DMS153 treated with DMSO at 0.1 percent for 48 hours (cell line): ENCODE measurements around the gene NDFIP2.

Source experiments
- DNase-seq: peaks from one replicate; lab custom pipeline; 2025; ENCODE audit not compliant: unreplicated experiment; lab: John Stamatoyannopoulos, UW

Gene NDFIP2

GRCh38 chr13:79492918-79493594 lies 12.1 kb downstream of the NDFIP2 start:
- DNase-seq: no peak

GRCh38 chr13:79496188-79496587 lies 15.2 kb downstream of the NDFIP2 start:
- no peak for DNase-seq

- no peak for DNase-seq
Observed at GRCh38 chr13:79497064-79497463, 16.1 kb downstream of the NDFIP2 start.

- DNase-seq: no peak
Observed at GRCh38 chr13:79497852-79498251, 16.9 kb downstream of the NDFIP2 start.

DNA sequence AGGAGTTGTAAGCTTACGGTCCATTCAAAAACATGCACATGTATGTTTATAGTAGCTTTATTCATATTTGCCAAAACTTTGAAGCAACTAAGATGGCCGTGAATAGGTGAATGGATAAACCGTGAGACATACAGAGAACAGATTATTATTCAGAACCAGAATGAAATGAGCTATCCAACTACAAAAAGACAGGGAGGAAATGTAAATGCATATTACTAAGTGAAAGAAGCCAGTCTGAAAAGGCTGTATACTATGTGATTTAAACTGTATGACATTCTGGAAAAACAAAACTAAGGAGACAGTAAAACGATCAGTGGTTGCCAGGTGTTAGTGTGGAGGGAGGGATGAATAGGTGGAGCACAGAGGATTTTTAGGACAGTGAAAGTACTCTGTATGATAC lies 19.9 kb downstream of the NDFIP2 start:
- DNase-seq: no peak

GRCh38 chr13:79501538-79502232 lies 20.7 kb downstream of the NDFIP2 start:
- no peak for DNase-seq

GRCh38 chr13:79502859-79503468 lies 22.0 kb downstream of the NDFIP2 start:
- no peak for DNase-seq

DNA sequence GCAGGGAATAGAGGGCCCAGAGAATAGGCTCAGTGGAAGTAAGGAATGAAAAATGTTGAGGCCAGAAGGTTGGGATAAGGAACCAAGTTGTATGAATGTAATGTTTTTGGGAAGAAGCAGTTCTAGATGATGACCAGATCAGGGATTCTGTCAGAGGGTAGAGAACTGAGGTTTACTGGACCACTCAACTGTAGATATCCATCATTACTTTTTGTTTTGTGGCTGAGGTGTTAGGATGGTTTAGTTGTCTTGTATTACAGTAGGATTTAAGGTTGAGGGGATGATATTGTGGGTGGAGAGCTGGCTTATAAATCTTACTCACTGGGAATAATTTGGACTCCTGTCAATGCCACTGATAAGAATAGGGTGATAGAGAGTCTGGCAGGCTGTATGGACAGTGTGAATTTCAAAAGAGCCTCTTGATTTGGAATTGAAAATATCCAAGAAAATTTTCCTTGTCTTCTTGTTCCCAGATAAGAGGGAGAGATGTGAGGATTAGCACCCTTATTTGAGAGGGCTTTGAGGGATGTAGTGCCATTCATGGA lies 22.6 kb downstream of the NDFIP2 start:
- DNase-seq: no peak

- DNase-seq: no peak
Observed at GRCh38 chr13:79508224-79508961, 27.4 kb downstream of the NDFIP2 start.

GRCh38 chr13:79511611-79512010 lies 30.7 kb downstream of the NDFIP2 start:
- no peak for DNase-seq

DNA sequence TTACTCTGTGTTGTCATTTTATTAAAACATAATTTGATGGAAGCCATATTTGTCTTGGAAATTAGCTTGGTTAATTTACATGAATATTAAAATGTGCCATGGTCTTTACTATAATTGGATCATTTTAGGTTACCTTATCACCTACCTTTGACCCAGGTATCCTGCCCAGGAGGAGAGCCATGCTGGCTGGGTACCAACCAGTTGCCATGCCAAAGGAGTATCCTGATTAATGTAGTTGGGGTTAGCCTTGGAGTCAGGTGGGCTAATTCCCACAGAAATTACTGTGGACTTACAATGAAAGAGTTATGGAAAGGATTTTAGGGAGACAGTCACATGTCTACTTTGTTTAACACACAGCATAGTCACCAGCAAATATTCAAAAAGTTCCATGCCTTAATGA lies 32.0 kb downstream of the NDFIP2 start:
- no peak for DNase-seq

DNA sequence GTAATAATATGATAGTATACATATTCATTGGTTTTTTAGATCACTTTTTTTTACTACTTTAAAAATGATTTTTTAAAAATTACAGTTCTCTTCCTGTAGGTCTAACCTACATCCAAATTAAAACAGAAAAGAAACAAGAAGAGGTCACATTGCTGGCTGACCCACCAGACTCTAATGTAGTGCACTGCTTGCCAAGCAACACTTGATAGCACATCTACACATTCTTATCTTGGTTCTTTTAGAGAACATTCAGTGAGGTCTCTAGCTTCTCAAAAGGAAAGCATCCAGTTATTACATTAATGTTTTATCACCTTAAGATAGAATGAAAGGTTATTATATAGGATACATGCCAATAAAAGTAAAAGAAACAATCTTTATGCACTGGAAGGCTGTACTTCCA lies 35.6 kb downstream of the NDFIP2 start:
- no peak for DNase-seq

DNA sequence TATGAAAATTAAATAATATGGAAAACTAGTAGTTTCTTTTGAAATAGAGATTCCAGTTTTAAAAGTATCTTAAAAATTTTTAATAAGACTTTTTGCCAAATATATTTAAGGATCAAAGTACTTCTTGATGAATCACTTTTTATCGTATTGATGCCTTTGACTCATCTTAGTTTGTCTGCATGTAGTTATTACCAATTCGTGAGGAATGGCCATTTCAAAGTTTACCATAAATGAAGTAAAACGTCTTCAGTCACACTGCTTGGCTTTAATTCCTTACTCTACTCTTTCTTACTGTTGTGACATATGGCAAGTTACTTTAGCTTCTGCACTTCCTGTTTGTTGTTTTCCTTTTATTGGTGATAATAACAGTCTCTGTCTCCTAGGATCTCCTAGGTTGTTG lies 38.3 kb downstream of the NDFIP2 start:
- no peak for DNase-seq

DNA sequence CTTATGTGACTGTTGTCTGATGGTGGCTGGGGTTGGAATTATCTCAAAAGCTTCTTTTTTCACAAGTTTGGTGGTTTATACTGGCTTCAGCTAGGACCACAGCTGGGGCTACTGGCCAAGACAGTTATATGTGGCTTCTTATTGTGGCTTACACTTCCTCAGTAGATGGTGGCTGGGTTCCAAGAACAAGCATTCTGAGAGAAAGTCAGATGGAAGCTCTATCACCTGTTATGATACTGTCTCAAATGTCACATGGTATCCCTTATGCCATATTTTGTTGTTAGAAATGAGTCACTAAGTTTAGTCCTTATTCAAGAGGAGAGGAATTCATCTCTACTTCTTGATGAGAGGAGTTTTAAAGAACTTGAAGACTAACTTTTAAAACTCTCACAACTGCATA lies 41.6 kb downstream of the NDFIP2 start:
- DNase-seq: no peak

- DNase-seq: no peak
Observed at GRCh38 chr13:79525064-79525857, 44.3 kb downstream of the NDFIP2 start.

DNA sequence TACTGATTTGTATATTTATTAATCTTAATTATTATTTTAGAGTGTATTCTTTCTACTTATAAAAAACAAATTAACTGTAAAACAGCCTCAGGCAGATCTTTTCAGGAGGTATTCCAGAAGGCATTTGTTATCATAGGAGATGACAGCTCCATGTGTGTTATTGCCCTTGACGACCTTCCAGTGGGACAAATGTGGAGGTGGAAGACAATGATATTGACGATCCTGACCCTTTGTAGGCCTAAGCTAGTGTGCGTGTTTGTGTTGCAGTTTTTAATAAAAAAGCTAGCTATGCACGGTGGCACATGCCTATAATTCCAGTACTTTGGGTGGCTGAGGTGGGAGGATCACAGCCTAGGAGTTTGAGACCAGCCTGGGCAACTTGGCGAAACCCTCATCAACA lies 46.7 kb downstream of the NDFIP2 start:
- DNase-seq: no peak

DNA sequence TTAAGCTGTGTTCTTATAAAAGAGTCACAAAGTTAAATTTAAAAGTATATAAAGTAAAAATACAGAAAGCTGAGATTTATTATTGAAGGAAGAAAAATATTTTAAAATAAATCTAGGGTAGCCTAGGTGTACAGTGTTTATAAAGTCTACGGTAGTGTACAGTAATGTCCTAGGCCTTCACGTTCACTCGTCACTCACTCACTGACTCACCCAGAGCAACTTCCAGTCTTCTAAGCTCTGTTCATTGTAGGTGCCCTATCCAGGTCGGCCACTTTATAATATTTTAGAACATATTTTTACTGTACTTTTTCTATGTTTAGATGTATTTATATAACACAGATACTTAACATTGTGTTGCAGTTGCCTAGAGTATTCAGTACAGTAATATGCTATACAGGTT lies 47.4 kb downstream of the NDFIP2 start:
- DNase-seq: no peak

GRCh38 chr13:79528759-79529191 lies 47.8 kb downstream of the NDFIP2 start:
- DNase-seq: no peak

- DNase-seq: no peak
Observed at GRCh38 chr13:79529817-79530216, 48.9 kb downstream of the NDFIP2 start.

- no peak for DNase-seq
Observed at GRCh38 chr13:79530270-79530669, 49.3 kb downstream of the NDFIP2 start.
